GM23248 (cell line): ENCODE measurements around the gene SRRM5.
"Not testable (repeated sequence)": the region's sequence is repeated elsewhere in the genome, so short reads cannot be mapped to it uniquely, and the experiment has no call there.

Experiments used
- EZH2 ChIP-seq: fragments of 200-600 bp; sonication (generic); IDR thresholded peaks from 2 replicates; pipeline ENCODE4 v1.6.1; 2018; ENCODE audit warnings: antibody characterized with exemption, mild to moderate bottlenecking; ENCODE audit not compliant: insufficient read depth, poor library complexity, severe bottlenecking
- EZH2phosphoT487 ChIP-seq: fragments of 200-600 bp; sonication (generic); IDR thresholded peaks from 2 replicates; pipeline ENCODE4 v1.6.1; 2018; ENCODE audit warnings: antibody characterized with exemption, moderate library complexity, mild to moderate bottlenecking, low read depth; ENCODE audit not compliant: insufficient read depth

DNA sequence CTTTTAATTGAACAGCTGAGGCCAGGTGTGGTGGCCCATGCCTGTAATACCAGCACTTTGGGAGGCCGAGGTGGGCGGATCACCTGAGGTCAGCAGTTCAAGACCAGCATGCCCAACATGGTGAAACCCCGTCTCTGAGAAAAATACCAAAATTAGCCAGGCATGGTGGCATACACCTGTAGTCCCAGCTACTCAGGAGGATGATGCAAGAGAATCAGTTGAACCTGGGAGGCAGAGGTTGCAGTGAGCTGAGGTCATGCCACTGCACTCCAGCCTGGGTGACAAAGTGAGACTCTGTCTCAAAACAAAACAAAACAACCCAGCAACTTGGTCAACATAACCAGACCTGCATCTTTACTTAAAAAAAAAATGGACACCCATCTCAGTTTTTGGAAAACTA, 24.9 kb upstream of the SRRM5 start:
- not testable (repeated sequence) for TF ChIP-seq EZH2phosphoT487, EZH2
